Kidney (tissue), 14 donors: ENCODE results near the gene RAB36. TPM values are rescaled to one million over a fixed set of nuclear protein-coding genes. Genes with fewer than 3 reads are reported as not detected.
A peak's percentile ranks its signal among the peaks of the same experiment; 100 is the strongest.

Experiments
- DNase-seq, 5 donors: peaks; one replicate each; pipeline ENCODE4 v3.0.0-alpha.2; 2013 to 2020
- FAIRE-seq: peaks from 2 replicates; lab custom pipeline; 2012; peaks lifted over from hg19 to GRCh38; lab: Jason Lieb, UNC
- H3K27ac ChIP-seq, 2 donors: one replicate each; pipeline ENCODE4 v1.7.0; 2013; ENCODE audit warnings: low read depth in 2 of 2, low read length in 2 of 2, inconsistent platforms in 1 of 2
- H3K27me3 ChIP-seq: one replicate; pipeline ENCODE4 v1.7.1; 2013; ENCODE audit warnings: low read length, inconsistent platforms; ENCODE audit not compliant: control insufficient read depth, insufficient read depth
- H3K36me3 ChIP-seq, 3 donors: one replicate each; pipeline versions ENCODE4 v1.7.0 to v1.7.1; 2013; ENCODE audit warnings: low read length in 3 of 3, control low read depth in 1 of 3, inconsistent platforms in 1 of 3; ENCODE audit not compliant: insufficient read depth in 3 of 3, control insufficient read depth in 2 of 3
- H3K4me1 ChIP-seq, 3 donors: one replicate each; pipeline versions ENCODE4 v1.7.0 to v1.7.1; 2013; ENCODE audit warnings: low read length in 3 of 3, inconsistent platforms in 1 of 3, low read depth in 1 of 3; ENCODE audit not compliant: control insufficient read depth in 2 of 3, insufficient read depth in 2 of 3
- H3K4me3 ChIP-seq, 3 donors: one replicate each; pipeline versions ENCODE4 v1.7.0 to v1.8.1; 2013; ENCODE audit warnings: low read length in 3 of 3, control low read depth in 1 of 3, inconsistent platforms in 1 of 3
- H3K9ac ChIP-seq, 3 donors: one replicate each; pipeline versions ENCODE4 v1.7.0 to v1.7.1; 2013; ENCODE audit warnings: low read length in 3 of 3, control low read depth in 1 of 3, inconsistent platforms in 1 of 3
- H3K9me3 ChIP-seq, 3 donors: one replicate each; pipeline versions ENCODE4 v1.7.0 to v1.7.1; 2013; ENCODE audit warnings: low read length in 3 of 3, control low read depth in 1 of 3, inconsistent platforms in 1 of 3; ENCODE audit not compliant: control insufficient read depth in 2 of 3, insufficient read depth in 1 of 3
- CTCF ChIP-seq: IDR thresholded peaks from 3 replicates; pipeline ENCODE4 v1.5.1; 2012; ENCODE audit warnings: mild to moderate bottlenecking, moderate library complexity, borderline replicate concordance; ENCODE audit not compliant: insufficient read depth; ENCODE audit errors: extremely low read depth
- intact Hi-C: fragments of 100-400 bp; cut with DNase I; formaldehyde crosslinking; loops from one replicate; pipeline ENCODE4 v1.11.1; 2022
- polyA plus RNA-seq: library from polyadenylated mRNA; stranded (reverse); fragments of 350-450 nt; fragmentation: Illumina TruSeq; extraction: RNeasy Lipid Tissue Mini Kit (QIAGEN cat#74804); gene quantifications from one replicate; pipeline ENCODE4 v1.2.3, GENCODE V29; 2014; ENCODE audit warnings: low read depth, low replicate concordance; ENCODE audit not compliant: insufficient read depth
- total RNA-seq: library from RNA; stranded (reverse); fragmentation: NEBNext Ultra II Directional; extraction: Animal tissue kit (Norgen Biotek cat#: 25700); gene quantifications from one replicate; pipeline ENCODE4 v1.2.1, GENCODE V29; 2021
- donor health status: control.
- donor health status: control.
- donor health status: control.
- donor health status: control.
- donor health status: control.
- donor health status: DM: yes; HTN: yes; CAD: no.
- donor health status: Normal renal cell carcinoma (clear cell type).

Gene RAB36
- total and polyA plus RNA-seq, 2 donors from 2014 or later, result 9.7 to 30.5 TPM

GRCh38 chr22:23193196-23193827 is 48.0 kb downstream of the RAB36 start:
- H3K4me3 ChIP-seq, result no peak overlapping the region
- intact Hi-C loops, result no loop called here
- no peaks in the 10 kb centered on the region for H3K9me3 ChIP-seq
- no peak overlapping the region for H3K9ac ChIP-seq
- peak overlapping the region; percentile 74 to 85 for H3K27ac ChIP-seq
- H3K4me1 ChIP-seq, result peaks cover 0 to 31% (median 27%) of the 10 kb centered on the region in 3 donors
- no peaks in the 10 kb centered on the region for H3K27me3 ChIP-seq
- no peak for TF ChIP-seq CTCF
- peak in 1 of 5 donors; percentile 17 for DNase-seq
- peaks cover 0 to 2% (median 0%) of the 10 kb centered on the region in 3 donors for H3K36me3 ChIP-seq
- no peak for FAIRE-seq

GRCh38 chr22:23193882-23194281 is 48.6 kb downstream of the RAB36 start:
- intact Hi-C loops, result no loop called here
- DNase-seq, result peak in 1 of 5 donors; percentile 57
- H3K4me1 ChIP-seq, result peaks cover 0 to 32% (median 26%) of the 10 kb centered on the region in 3 donors

GRCh38 chr22:23196165-23196564 is 50.9 kb downstream of the RAB36 start:
- Histone ChIP-seq H3K27me3 (no peaks in the 10 kb centered on the region), H3K36me3 (no peaks in the 10 kb centered on the region), H3K9me3 (no peaks in the 10 kb centered on the region), H3K4me3 (no peak overlapping the region), H3K27ac (no peak overlapping the region), H3K4me1 (peaks cover 0 to 38% (median 25%) of the 10 kb centered on the region in 3 donors), H3K9ac (no peak overlapping the region)
- no peak for FAIRE-seq
- DNase-seq, result peak in 1 of 5 donors; percentile 35
- intact Hi-C loops, result no loop called here
- no peak for TF ChIP-seq CTCF

More at GRCh38 chr22:23193882-23194281, 48.6 kb downstream of the RAB36 start:
- no peak overlapping the region for H3K4me3 ChIP-seq
- no peak for TF ChIP-seq CTCF
- no peaks in the 10 kb centered on the region for H3K27me3 ChIP-seq
- H3K27ac ChIP-seq, result peak overlapping the region; percentile 55 to 61
- FAIRE-seq, result no peak
- H3K9ac ChIP-seq, result no peak overlapping the region
- no peaks in the 10 kb centered on the region for H3K9me3 ChIP-seq
- peaks cover 0 to 2% (median 0%) of the 10 kb centered on the region in 3 donors for H3K36me3 ChIP-seq
